Trophoblast cell (in vitro differentiated cells and primary cell): ENCODE results near the gene F5.

Experiments
- DNase-seq, 2 donors: peaks; one replicate each; pipeline ENCODE4 v3.0.0-alpha.2; 2016
- H2AFZ ChIP-seq: 2 replicates; pipeline ENCODE4 v1.6.1; 2013; ENCODE audit warnings: low read length, moderate library complexity, mild to moderate bottlenecking; ENCODE audit not compliant: insufficient read depth, poor library complexity
- H2AK5ac ChIP-seq: 2 replicates; pipeline ENCODE4 v1.6.1; 2013; ENCODE audit warnings: mild to moderate bottlenecking, low read length
- H2BK120ac ChIP-seq: 2 replicates; pipeline ENCODE4 v1.6.1; 2013; ENCODE audit warnings: low read length, mild to moderate bottlenecking, moderate library complexity; ENCODE audit not compliant: insufficient read depth, poor library complexity
- H2BK12ac ChIP-seq: 2 replicates; pipeline ENCODE4 v1.6.1; 2013; ENCODE audit warnings: mild to moderate bottlenecking, low read length, moderate library complexity
- H2BK5ac ChIP-seq: 2 replicates; pipeline ENCODE4 v1.6.1; 2013; ENCODE audit warnings: low read length, low read depth, moderate library complexity, mild to moderate bottlenecking; ENCODE audit not compliant: poor library complexity
- H3K14ac ChIP-seq: 2 replicates; pipeline ENCODE4 v1.6.1; 2013; ENCODE audit warnings: mild to moderate bottlenecking, low read length
- H3K18ac ChIP-seq: 2 replicates; pipeline ENCODE4 v1.6.1; 2013; ENCODE audit warnings: mild to moderate bottlenecking, low read length
- H3K23ac ChIP-seq: 2 replicates; pipeline ENCODE4 v1.6.1; 2013; ENCODE audit warnings: low read length
- H3K27ac ChIP-seq: 2 replicates; pipeline ENCODE4 v1.5.1; 2013; ENCODE audit warnings: low read depth, mild to moderate bottlenecking, inconsistent platforms, low read length, moderate library complexity
- H3K27me3 ChIP-seq: 2 replicates; pipeline ENCODE4 v1.6.1; 2013; ENCODE audit warnings: inconsistent platforms, mild to moderate bottlenecking, low read length, moderate library complexity; ENCODE audit not compliant: insufficient read depth
- H3K36me3 ChIP-seq, 2 experiments: 1 replicate in 1 of 2; 2 replicates in 1 of 2; pipeline ENCODE4 v1.6.1; 2013; ENCODE audit warnings: low read length in 2 of 2, mild to moderate bottlenecking in 2 of 2, moderate library complexity in 1 of 2; ENCODE audit not compliant: insufficient read depth in 2 of 2, control insufficient read depth in 1 of 2
- H3K4ac ChIP-seq: 2 replicates; pipeline ENCODE4 v1.6.1; 2013; ENCODE audit warnings: low read depth, mild to moderate bottlenecking, low read length, moderate library complexity
- H3K4me1 ChIP-seq, 2 experiments: 1 replicate in 1 of 2; 2 replicates in 1 of 2; pipeline ENCODE4 v1.6.1; 2013; ENCODE audit warnings: low read length in 2 of 2, mild to moderate bottlenecking in 2 of 2, moderate library complexity in 1 of 2; ENCODE audit not compliant: insufficient read depth in 2 of 2, control insufficient read depth in 1 of 2
- H3K4me2 ChIP-seq: 2 replicates; pipeline ENCODE4 v1.6.1; 2013; ENCODE audit warnings: inconsistent platforms, mild to moderate bottlenecking, low read length, moderate library complexity
- H3K4me3 ChIP-seq: 2 replicates; pipeline ENCODE4 v1.5.1; 2013; ENCODE audit warnings: mild to moderate bottlenecking, low read depth, low read length, inconsistent platforms
- H3K79me1 ChIP-seq: one replicate; pipeline ENCODE4 v1.6.1; 2013; ENCODE audit warnings: low read length
- H3K79me2 ChIP-seq: 2 replicates; pipeline ENCODE4 v1.6.1; 2013; ENCODE audit warnings: low read length, mild to moderate bottlenecking; ENCODE audit not compliant: control insufficient read depth, insufficient read depth, poor library complexity
- H3K9ac ChIP-seq: 2 replicates; pipeline ENCODE4 v1.6.1; 2013; ENCODE audit warnings: mild to moderate bottlenecking, low read length
- H3K9me3 ChIP-seq: 2 replicates; pipeline ENCODE4 v1.6.1; 2013; ENCODE audit warnings: low read depth, mild to moderate bottlenecking, control low read depth, inconsistent platforms, low read length; ENCODE audit not compliant: insufficient read depth
- H4K12ac ChIP-seq: 2 replicates; pipeline ENCODE4 v1.6.1; 2013; ENCODE audit warnings: low read depth, mild to moderate bottlenecking, low read length, moderate library complexity
- H4K8ac ChIP-seq: 2 replicates; pipeline ENCODE4 v1.6.1; 2013; ENCODE audit warnings: low read depth, mild to moderate bottlenecking, low read length, moderate library complexity
- H4K91ac ChIP-seq: one replicate; pipeline ENCODE4 v1.6.1; 2013; ENCODE audit warnings: low read depth, mild to moderate bottlenecking, low read length, moderate library complexity
- WGBS: extraction: QIAGEN DNeasy Blood & Tissue Kit; methylation state at CpG from one replicate; pipeline ENCODE4 v1.1.7; 2013; ENCODE audit warnings: missing lambda C conversion rate; ENCODE audit not compliant: insufficient read length, insufficient coverage; ENCODE audit errors: extremely low coverage; 5-methylcytosine and 5-hydroxymethylcytosine counted together

F5 gene

GRCh38 chr1:169620565-169620964 lies 34.3 kb upstream of the F5 start:
- Histone ChIP-seq H2BK12ac (no peak overlapping the region), H3K9me3 (peaks cover 2% of the 10 kb centered on the region), H3K4me2 (no peak overlapping the region), H2BK120ac (no peak overlapping the region), H2BK5ac (no peak overlapping the region), H4K91ac (no peak overlapping the region), H3K4me1 (peaks cover 0 to 2% of the 10 kb centered on the region in 2 experiments), H3K36me3 (no peaks in the 10 kb centered on the region), H3K14ac (no peak overlapping the region), H4K8ac (no peak overlapping the region), H3K27ac (no peak overlapping the region), H3K27me3 (no peaks in the 10 kb centered on the region), H4K12ac (no peak overlapping the region), H2AFZ (no peak overlapping the region), H3K4ac (no peak overlapping the region), H3K79me2 (no peaks in the 10 kb centered on the region), H3K23ac (no peak overlapping the region), H3K4me3 (peak overlapping the region; percentile 3), H2AK5ac (no peak overlapping the region), H3K18ac (no peak overlapping the region), H3K9ac (peak overlapping the region; percentile 71), H3K79me1 (no peaks in the 10 kb centered on the region)
- no CpG with 5 or more reads among the region's 8 CpGs for WGBS
- DNase-seq: no peak

- no peak overlapping the region for H4K12ac ChIP-seq
- no peaks in the 10 kb centered on the region for H3K79me2 ChIP-seq
- H2AFZ ChIP-seq: no peak overlapping the region
- no peak overlapping the region for H3K23ac ChIP-seq
- H3K18ac ChIP-seq: no peak overlapping the region
- H3K4ac ChIP-seq: no peak overlapping the region
- H3K4me3 ChIP-seq: no peak overlapping the region
- no peak overlapping the region for H3K14ac ChIP-seq
- H3K27me3 ChIP-seq: no peaks in the 10 kb centered on the region
- no peak overlapping the region for H2BK5ac ChIP-seq
- H4K91ac ChIP-seq: no peak overlapping the region
- H2BK12ac ChIP-seq: no peak overlapping the region
- no CpG with 5 or more reads among the region's 2 CpGs for WGBS
- no peak overlapping the region for H3K27ac ChIP-seq
- no peak overlapping the region for H4K8ac ChIP-seq
- H3K9me3 ChIP-seq: peaks cover 2% of the 10 kb centered on the region
- H2BK120ac ChIP-seq: no peak overlapping the region
- H3K36me3 ChIP-seq: no peaks in the 10 kb centered on the region
- no peaks in the 10 kb centered on the region for H3K79me1 ChIP-seq
- H2AK5ac ChIP-seq: no peak overlapping the region
- DNase-seq: no peak
- peaks cover 0 to 2% of the 10 kb centered on the region in 2 experiments for H3K4me1 ChIP-seq
- no peak overlapping the region for H3K9ac ChIP-seq
- no peak overlapping the region for H3K4me2 ChIP-seq
Measured at GRCh38 chr1:169618367-169618766, 32.1 kb upstream of the F5 start.

- H3K4ac ChIP-seq: no peak overlapping the region
- H2AK5ac ChIP-seq: no peak overlapping the region
- H4K12ac ChIP-seq: no peak overlapping the region
- no peaks in the 10 kb centered on the region for H3K9me3 ChIP-seq
- H3K4me1 ChIP-seq: peaks cover 0 to 2% of the 10 kb centered on the region in 2 experiments
- no peak overlapping the region for H2AFZ ChIP-seq
- no CpG with 5 or more reads among the region's 5 CpGs for WGBS
- no peak overlapping the region for H2BK5ac ChIP-seq
- no peak overlapping the region for H3K9ac ChIP-seq
- H3K79me2 ChIP-seq: no peaks in the 10 kb centered on the region
- H3K14ac ChIP-seq: no peak overlapping the region
- H2BK12ac ChIP-seq: no peak overlapping the region
- H4K8ac ChIP-seq: no peak overlapping the region
- no peak overlapping the region for H3K18ac ChIP-seq
- H4K91ac ChIP-seq: no peak overlapping the region
- H3K23ac ChIP-seq: no peak overlapping the region
- no peak overlapping the region for H3K4me3 ChIP-seq
- H2BK120ac ChIP-seq: no peak overlapping the region
- peak overlapping the region; percentile 0 for H3K27ac ChIP-seq
- no peaks in the 10 kb centered on the region for H3K27me3 ChIP-seq
- H3K4me2 ChIP-seq: no peak overlapping the region
- DNase-seq: peak; percentile 91 to 93
- no peaks in the 10 kb centered on the region for H3K79me1 ChIP-seq
- H3K36me3 ChIP-seq: no peaks in the 10 kb centered on the region
Measured at GRCh38 chr1:169615803-169616202, 29.5 kb upstream of the F5 start.

- H3K4me3 ChIP-seq: no peak overlapping the region
- H2AFZ ChIP-seq: no peak overlapping the region
- H3K4me1 ChIP-seq: peaks cover 0 to 4% of the 10 kb centered on the region in 2 experiments
- no peak overlapping the region for H3K9ac ChIP-seq
- no peak overlapping the region for H3K14ac ChIP-seq
- no peak overlapping the region for H2AK5ac ChIP-seq
- no peak overlapping the region for H2BK12ac ChIP-seq
- H4K91ac ChIP-seq: no peak overlapping the region
- WGBS: no CpG with 5 or more reads among the region's 6 CpGs
- no peaks in the 10 kb centered on the region for H3K27me3 ChIP-seq
- no peak for DNase-seq
- no peaks in the 10 kb centered on the region for H3K79me1 ChIP-seq
- no peak overlapping the region for H3K27ac ChIP-seq
- no peak overlapping the region for H3K4me2 ChIP-seq
- H3K36me3 ChIP-seq: no peaks in the 10 kb centered on the region
- H4K12ac ChIP-seq: no peak overlapping the region
- no peaks in the 10 kb centered on the region for H3K9me3 ChIP-seq
- H2BK5ac ChIP-seq: no peak overlapping the region
- no peak overlapping the region for H3K18ac ChIP-seq
- H4K8ac ChIP-seq: no peak overlapping the region
- H3K79me2 ChIP-seq: no peaks in the 10 kb centered on the region
- no peak overlapping the region for H2BK120ac ChIP-seq
- H3K4ac ChIP-seq: no peak overlapping the region
- no peak overlapping the region for H3K23ac ChIP-seq
Measured at GRCh38 chr1:169610858-169611257, 24.6 kb upstream of the F5 start.
